DND-41 (cell line): ENCODE data around the gene WDFY4.

Experiments used
- CTCF ChIP-seq: IDR thresholded peaks from 2 replicates; pipeline ENCODE4 v1.5.1; 2012; ENCODE audit warnings: borderline replicate concordance, low read length, moderate library complexity, mild to moderate bottlenecking; ENCODE audit not compliant: poor library complexity, severe bottlenecking; ENCODE audit errors: extremely low read depth
- EZH2 ChIP-seq: IDR thresholded peaks from 3 replicates; pipeline ENCODE4 v1.6.1; 2012; ENCODE audit warnings: borderline replicate concordance, low read depth, mild to moderate bottlenecking, moderate library complexity, low read length, inconsistent platforms; ENCODE audit not compliant: severe bottlenecking

GRCh38 chr10:48690791-48691660 lies 6.4 kb downstream of the WDFY4 start:
- TF ChIP-seq CTCF, result no peak
- no peak for TF ChIP-seq EZH2
